RPMI8226 (cell line): ENCODE measurements around the gene ADIPOR2.
"Not testable (repeated sequence)": the region's sequence is repeated elsewhere in the genome, so short reads cannot be mapped to it uniquely, and the experiment has no call there.

Experiments used
- DNase-seq: peaks from one replicate; pipeline ENCODE4 v3.0.0-alpha.2; 2015

The ADIPOR2 gene

DNA sequence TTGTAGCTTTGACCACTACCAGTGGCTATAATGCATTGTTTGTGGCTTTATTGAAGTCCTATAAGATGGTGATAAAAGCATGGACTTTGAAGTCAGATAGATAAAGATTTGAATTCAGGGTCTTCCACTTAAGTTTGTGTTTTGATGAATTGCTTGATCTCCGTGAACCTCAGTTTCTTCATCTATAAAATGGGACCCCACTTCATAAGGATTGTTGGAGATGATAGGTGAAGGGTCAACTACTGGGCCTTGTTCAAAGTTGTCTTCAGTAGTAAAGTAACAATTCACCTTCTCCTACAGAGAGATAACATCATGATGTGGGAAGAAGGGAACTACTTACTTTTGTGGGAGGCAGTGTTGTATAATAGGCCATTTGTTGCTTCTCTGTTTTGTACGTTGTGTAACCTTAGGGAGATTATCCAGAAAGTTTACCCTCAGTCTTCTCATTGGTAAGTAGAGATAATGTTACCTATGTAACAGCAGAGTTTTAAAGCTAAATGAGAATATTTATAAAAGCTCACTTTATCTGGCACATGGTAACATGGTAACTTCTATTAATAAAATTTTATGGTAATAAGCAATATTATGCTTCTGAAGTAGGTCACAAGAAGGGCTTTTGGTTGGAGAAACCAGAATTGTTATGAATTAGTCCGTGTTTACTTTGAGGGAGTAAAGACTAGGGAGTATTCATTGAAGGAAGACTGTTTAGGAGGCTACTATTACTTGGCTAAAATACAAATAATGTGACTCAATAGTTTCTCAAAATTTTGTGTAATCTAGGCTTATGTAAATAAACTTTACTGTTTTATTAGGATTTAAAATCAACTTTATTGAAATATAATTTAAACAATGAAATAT lies 15.1 kb downstream of the ADIPOR2 start:
- no peak for DNase-seq

DNA sequence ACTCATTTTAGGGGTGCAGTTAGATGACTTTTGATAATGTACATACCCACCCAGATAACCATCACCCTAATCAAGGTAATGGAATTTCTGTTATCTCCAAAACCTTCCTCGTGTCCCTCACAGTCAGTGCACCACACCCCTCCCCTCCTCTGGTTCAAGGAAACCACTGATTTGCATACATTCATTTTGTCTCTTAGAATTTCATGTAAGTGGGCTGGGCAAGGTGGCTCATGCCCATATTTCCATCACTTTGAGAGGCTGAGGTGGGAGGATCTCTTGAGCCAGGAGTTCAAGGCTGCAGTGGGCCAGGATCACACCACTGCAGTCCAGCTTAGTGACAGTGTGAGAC lies 15.7 kb downstream of the ADIPOR2 start:
- no peak for DNase-seq

DNA sequence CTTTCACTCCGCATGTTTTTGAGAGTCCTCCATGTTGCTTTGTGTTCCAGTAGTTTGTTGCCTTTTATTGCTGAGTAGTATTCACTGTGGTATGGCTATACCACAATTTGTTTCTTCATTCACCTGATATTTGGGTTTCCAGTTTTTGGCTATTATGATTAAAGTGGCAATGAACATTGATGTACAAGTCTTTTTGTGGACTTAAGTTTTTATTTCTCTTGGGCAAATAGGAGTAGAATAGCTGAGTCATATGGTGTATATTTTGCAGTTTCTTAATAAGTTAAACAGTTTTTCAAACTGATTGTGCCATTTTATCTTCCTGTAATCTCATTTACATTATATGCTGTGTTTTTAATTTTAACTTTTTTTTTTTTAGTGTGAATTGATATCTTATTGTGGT lies 16.2 kb downstream of the ADIPOR2 start:
- DNase-seq, result no peak

DNA sequence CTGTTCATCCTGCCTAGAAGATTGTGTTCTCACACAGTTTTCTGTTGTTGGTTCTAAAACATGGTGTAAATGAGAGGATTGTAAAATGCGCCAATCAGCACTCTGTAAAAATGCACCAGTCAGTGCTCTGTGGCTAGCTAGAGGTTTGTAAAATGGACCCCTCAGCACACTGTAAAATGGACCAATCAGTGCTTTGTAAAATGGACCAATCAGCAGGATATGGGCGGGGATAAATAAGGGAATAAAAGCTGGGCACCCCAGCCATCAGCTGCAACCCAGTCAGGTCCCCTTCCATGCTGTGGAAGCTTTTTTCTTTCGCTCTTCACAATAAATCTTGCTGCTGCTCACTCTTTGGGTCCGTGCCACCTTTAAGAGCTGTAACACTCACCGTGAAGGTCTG lies 19.1 kb downstream of the ADIPOR2 start:
- not testable (repeated sequence) for DNase-seq

DNA sequence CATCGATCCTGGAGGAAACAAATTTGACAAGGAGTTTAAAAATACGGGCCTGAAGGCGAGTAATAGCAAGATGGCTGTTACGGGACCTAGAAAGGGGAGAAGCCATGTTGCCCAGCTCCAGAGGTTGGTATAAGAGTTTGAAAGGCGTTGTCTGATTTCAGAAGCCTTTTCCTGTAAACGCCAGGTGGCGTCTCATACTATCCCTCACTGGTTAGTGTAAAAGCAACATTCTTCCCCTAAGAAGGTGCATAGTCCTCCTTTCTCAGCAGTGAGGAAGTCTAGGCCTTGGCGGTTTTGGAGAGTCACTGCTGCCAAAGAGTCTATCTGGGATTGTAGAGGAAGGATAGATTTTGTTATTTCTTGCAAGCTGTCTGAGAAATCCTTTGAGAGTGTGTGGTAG lies 20.0 kb downstream of the ADIPOR2 start:
- not testable (repeated sequence) for DNase-seq

DNA sequence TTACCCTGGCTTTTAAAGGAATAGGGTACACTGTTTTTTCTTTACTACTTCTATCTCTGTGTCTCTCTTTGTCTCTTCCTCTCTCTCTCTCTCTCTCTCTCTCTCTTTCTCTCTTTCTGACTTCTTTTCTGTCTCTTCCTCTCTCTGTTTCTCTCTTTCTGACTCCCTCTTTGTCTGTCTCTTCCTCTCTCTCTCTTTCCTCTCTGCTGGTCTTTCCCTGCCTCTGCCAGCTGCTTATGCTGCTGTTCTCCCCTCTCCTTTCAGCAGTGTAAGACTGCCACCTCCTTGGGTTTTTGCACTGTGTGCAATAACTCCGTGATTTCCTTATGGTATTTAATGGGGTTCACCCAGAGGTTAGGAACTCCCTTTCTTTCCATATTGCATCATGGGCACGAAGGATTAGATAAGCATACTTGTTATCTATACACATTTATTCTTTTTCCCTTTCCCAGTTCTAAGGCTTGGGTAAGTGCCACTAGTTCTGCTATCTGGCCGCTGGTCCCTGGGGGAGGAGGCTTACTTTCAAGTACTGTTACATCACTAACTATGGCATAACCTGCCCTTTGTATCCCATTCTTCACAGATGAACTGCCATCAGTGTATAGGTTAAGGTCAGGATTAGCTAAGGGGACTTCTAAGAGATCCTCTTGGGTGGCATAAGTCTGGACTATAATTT lies 20.8 kb downstream of the ADIPOR2 start:
- DNase-seq, result not testable (repeated sequence)

DNA sequence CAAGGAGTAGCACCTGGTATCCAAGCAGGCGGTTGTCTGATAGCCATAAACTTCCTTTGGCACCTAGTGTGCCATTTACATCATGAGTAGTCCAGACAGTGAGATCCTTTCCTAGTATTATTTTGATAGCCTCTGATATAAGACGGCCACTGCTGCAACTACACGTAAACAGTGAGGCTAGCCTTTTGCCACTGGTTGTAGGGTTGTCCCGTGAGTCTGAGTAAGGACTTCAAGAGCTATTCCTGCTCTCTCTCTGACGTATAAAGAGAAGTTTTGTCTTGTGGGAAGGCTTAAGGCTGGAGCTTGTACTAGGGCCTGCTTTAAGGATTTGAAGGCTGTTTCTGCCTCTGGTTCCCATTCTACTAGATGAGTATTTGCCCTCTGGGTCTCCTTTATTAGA lies 21.4 kb downstream of the ADIPOR2 start:
- not testable (repeated sequence) for DNase-seq

DNA sequence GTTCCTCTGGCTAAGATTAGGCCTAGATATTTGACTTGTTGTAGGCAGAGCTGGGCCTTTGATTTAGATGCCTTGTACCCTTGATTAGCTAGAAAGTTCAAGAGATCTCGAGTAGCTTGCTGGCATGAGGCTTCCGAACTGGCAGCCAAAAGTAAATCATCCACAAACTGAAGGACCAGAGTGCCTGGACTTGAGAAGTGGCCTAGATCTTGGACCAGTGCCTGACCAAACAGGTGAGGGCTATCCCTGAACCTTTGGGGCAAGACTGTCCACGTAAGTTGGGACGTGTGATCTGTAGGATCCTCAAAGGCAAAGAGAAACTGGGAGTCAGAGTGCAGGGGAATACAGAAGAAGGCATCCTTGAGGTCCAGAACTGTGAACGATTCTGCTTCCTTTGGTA lies 22.0 kb downstream of the ADIPOR2 start:
- not testable (repeated sequence) for DNase-seq

DNA sequence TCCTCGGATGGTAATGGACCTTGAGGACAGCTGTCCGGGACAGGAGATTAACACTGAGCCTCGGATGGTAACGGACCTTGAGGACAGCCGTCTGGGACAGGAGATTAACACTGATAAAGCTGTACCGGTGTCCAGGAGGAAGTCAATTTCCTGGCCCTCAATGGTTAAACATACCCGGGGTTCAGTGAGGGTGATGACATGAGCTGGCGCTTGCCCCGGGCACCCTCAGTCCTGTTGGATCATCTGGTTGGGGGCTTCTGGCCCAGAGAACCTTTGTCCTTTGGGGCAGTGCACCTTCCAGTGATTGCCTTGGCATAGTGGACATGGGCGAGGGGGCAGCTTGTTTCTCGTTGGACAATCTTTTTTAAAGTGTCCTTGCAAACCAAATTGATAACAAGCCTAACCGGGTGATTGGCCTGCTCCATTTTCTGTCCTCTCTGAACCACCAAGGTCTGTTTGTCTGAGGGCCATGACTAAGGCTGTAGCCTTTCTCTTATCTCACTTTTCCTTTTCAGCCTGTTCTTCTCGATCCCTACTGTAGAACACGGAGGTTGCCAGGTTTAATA lies 23.0 kb downstream of the ADIPOR2 start:
- not testable (repeated sequence) for DNase-seq

DNA sequence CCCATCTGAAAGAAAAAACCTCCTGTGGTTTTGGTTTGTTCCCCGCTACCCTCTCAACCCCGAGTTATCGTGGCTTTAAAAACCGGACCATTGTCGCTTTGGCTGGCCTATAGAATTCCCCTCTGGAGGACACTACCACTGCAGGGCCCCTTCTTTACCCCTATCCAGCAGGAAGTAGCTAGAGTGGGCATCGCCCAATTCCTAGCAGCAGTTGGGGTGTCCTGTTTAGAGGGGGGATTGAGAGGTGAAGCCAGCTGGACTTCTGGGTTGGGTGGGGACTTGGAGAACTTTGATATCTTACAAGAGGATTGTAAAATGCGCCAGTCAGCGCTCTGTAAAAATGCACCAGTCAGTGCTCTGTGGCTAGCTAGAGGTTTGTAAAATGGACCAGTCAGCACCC lies 24.6 kb downstream of the ADIPOR2 start:
- not testable (repeated sequence) for DNase-seq

DNA sequence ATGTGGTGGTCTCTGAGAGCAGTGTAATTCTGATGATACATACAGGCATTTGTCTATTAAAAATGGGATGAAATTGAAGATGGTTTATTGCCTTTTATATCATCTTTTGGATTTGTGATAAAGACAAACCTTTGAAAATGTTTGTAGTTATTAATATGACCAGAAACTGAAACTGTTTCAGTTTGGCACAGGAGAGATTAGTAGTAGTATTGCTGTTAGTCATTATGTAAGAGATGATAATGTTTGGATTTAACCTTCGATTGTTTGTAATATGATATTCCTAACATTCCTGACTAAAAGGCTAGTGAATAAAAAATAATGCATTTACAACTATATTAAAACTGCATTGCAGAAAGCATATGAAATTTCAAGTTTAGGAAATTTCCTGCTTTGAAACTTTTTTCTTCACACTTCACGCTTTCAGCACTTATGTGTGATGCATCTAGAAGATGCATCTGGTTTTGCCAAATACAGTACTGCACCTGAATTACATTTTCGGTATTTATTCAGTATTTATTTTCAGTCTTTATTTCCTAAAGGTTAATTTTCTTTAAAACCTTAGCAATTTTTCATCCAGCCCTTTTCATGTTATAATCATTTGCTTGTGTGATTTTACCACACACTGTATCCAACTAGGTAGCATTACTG lies 25.5 kb downstream of the ADIPOR2 start:
- no peak for DNase-seq

DNA sequence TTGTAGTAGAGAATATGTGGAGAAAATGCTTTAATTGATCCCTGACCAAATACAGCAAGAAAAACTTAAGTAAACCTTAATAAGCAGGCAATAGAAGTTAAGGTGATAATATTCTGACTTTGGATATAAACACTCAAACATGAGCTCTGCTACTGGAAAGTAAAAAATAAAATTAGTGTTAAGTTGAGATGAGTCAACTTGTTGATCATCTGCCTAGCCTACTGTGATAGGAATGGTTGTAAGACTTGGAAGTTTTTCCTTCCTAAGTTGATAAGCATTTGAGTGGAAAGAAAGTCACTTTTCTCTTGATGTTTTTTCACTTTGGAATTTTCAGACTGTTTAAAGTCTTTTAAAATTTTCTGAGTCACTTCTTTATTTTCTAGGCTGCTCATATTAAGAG lies 26.0 kb downstream of the ADIPOR2 start:
- DNase-seq, result no peak

DNA sequence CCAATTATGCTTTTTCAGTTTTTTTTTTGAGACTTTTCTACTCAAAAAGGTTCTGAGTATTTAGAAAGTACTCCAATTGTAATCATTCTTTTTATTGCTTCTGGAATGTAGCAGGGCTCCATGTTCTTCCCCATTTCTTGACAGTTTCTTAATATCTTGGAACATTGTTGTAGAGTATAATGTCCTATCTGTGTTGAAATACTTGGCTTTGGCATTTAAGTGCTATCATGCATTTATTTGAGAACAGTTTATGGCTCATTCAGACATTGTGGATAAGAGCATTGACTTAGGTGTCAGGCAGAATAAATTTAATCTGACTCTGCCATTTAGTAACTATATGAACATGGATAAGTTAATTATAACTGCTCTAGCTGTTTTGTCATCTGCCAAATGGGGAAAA lies 28.3 kb downstream of the ADIPOR2 start:
- no peak for DNase-seq

DNA sequence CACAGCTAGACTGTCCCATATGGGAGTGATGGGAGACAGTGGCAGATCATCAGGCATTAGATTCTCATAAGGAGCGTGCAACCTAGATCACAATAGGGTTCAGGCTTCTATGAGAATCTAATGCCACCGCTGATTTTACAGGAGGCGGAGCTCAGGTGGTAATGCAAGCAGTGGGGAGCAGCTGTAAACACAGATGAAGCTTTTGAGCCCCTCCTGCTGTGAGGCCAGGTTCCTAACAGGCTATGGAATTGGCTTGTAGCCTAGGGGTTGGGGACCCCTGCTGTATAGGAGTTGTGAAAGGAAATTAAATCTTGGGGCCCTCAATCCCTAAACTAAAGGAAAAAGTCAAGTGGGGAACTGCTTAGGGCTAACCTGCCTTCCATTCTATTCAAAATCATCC lies 29.6 kb downstream of the ADIPOR2 start:
- no peak for DNase-seq

DNA sequence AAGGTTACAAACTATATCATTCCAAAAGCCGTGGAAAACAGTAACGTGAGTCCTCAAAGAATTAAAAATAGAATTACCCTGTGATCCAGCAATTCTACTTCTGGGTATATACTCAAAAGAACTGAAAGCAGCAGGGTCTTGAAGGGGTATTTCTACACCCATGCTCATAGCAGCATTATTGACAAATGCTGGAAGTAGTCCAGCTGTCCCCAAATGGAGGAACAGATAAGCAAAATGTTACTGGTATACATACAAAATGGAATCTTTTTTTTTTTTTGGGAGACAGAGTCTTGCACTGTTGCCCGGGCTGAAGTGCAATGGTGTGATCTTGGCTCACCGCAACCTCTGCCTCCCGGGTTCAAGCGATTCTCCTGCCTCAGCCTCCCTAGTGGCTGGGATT lies 32.9 kb downstream of the ADIPOR2 start:
- no peak for DNase-seq

DNA sequence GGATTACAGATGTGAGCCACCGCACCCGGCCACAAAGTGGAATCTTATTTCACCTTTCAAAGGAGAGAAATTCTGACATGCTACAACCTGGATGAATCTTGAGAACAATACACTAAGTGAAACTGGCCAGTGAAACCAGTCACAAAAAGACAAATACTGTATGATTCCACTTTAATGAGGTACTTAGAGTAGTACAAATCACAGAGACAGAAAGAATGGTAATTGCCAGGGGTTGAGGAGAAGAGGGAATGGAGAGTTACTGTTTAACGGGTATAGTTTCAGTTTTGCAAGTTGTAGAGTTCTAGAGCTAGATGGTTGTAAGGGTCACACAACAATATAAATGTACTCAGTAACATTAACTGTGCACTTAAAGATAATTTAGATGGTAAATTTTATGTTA lies 33.4 kb downstream of the ADIPOR2 start:
- no peak for DNase-seq

DNA sequence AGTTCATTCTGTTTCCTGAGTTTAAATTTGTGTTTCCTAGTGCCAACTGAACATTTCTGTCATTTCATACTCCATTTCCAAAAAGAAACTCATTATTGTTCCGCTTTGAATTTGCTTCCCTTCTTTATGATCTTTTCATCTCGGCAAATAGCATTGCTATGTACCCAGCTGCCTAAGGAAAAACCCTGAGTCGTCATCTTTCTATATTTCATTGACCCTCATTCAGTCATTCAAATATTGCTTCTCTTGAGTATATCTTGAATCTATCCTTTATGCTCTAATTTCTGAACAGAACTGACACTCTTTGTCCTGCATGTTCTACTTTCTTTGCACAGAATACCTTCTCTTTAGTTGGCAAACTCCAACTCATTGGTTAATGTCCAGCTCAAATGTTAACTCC lies 35.9 kb downstream of the ADIPOR2 start:
- DNase-seq, result no peak

DNA sequence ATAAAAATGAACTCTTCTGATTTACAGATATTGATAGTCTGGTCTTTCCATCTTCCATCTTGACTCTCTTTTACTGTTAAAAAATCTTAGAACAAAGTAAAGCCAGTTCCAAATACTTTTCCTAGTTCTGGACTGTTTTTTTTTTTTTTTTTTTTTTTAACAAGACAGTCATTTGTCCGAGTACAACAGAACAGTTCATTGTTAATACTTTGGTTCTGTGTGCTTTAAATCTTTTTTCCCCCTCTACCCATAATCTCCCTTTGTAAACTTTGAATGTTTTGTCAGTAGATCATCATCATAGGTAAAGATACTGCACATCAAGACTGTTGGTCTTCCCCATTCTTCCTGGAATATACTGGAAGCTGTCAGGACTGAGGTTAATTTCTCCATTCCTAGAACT lies 38.0 kb downstream of the ADIPOR2 start:
- DNase-seq, result no peak

DNA sequence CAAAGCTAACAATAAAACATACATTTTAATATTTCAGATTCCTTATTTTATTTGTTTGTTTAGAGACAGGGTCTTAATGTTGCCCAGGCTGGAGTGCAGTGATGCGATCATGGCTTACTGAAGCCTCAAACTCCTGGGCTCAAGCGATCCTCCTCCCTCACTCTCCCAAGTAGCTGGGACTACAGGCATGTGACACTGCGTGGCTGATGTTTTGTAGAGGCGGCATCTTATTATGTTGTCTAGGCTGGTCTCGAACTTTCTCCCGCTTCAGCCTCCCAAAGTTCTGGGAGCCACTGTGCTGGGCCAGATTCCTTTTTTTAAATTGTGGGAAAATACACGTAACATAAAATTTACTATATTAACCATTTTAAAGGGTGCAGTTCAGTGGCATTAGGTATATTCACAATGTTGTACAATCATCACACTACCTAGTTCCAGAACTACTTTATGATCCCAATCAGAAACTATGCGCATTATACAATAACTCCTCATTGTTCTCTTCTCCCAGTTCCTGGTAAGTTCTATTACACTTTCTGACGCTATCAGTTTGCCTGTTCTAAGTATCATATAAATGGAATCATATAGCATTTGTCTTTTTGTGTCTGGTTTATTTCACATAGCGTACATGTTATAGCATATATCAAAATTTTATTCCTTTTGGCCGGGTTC lies 40.3 kb downstream of the ADIPOR2 start:
- no peak for DNase-seq

DNA sequence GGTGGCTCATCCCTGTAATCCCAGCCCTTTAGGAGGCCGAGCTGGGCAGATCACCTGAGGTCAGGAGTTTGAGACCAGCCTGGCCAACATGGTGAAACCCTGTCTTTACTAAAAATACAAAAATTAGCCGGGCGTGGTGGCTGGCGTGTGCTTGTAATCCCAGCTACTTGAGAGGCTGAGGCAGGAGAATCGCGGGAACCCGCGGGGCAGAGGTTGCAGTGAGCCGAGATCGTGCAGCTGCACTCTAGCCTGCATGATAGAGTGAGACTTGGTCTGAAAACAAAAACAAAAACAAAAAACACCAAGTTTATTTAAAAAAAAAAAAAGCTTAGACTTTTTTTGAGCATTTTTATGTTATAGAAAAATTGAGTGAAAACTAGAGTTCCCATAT lies 40.8 kb downstream of the ADIPOR2 start:
- not testable (repeated sequence) for DNase-seq

DNA sequence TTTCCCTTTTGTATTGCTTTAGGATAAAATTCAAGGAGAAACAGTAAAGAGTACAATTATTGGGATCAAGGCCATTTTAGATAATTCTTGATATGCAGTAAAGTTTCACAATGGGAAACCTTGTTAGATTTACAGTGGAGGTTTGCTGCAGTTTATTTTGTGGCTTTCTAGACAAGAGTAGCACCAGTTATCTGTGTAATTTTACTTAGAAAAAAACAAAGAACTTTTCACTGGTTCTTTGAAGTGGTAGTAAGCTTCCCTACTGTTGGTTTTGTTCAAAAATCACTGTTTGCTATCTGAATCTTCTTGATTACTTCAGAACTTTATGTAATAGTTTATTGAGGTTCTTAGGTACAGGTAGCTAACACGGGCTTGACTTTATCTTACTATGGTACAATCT lies 42.0 kb downstream of the ADIPOR2 start:
- DNase-seq, result no peak

DNA sequence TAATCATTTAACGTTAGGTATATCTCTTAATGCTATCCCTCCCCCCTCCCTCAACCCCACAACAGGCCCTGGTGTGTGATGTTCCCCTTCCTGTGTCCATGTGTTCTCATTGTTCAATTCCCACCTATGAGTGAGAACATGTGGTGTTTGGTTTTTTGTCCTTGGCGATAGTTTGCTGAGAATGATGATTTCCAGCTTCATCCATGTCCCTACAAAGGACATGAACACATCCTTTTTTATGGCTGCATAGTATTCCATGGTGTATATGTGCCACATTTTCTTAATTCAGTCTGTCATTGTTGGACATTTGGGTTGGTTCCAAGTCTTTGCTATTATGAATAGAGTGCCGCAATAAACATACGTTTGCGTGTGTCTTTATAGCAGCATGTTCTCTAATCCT lies 42.8 kb downstream of the ADIPOR2 start:
- DNase-seq, result not testable (repeated sequence)

DNA sequence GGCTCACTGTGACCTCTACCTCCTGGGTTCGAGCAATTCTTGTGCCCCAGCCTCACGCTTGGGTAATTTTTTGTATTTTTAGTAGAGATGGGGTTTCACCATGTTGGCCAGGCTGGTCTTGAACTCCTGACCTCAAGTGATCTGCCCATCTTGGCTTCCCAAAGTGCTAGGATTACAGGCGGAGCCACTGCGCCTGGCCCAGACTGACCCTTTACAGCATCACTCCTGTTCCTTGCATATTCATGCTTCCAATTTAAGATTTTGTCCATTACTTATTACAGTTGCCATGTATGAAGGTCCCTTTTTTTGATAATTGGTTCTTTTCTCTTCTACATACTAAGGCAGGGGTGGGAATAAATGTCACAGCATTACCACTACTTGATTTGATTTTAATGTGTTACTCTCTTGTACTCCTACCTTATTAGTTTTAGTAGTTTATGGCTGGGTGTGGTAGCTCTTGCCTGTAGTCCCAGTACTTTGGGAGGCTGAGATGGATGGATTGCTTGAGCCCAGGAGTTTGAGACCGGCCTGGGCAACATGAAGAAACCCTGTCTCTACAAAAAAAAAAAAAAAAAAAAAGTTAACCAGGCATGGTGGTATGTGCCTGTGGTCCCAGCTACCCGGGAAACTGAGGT lies 46.9 kb downstream of the ADIPOR2 start:
- DNase-seq, result no peak
